Liver (tissue), 9 donors: ENCODE measurements around the gene TMEM97. TPM values are rescaled to one million over a fixed set of nuclear protein-coding genes. Genes with fewer than 3 reads are reported as not detected.
"Not testable (repeated sequence)": the region's sequence is repeated elsewhere in the genome, so short reads cannot be mapped to it uniquely, and the experiment has no call there.

Experiments
- DNase-seq: peaks from one replicate; pipeline ENCODE4 v3.0.0-alpha.2; 2017; ENCODE audit warnings: low spot score
- H3K27ac ChIP-seq, 2 donors: one replicate each; pipeline ENCODE4 v1.7.0; 2013; ENCODE audit warnings: inconsistent platforms in 2 of 2, low read length in 2 of 2, control low read depth in 1 of 2, low read depth in 1 of 2, mild to moderate bottlenecking in 1 of 2
- H3K27me3 ChIP-seq, 4 donors: one replicate each; pipeline versions ENCODE4 v1.6.1 to v1.7.0; 2013; ENCODE audit warnings: low read length in 3 of 4, inconsistent platforms in 1 of 4, mild to moderate bottlenecking in 1 of 4, moderate library complexity in 1 of 4; ENCODE audit not compliant: control insufficient read depth in 4 of 4, insufficient read depth in 4 of 4
- H3K36me3 ChIP-seq, 4 donors: one replicate each; pipeline versions ENCODE4 v1.6.1 to v1.7.0; 2013; ENCODE audit warnings: low read length in 3 of 4, mild to moderate bottlenecking in 3 of 4, low read depth in 1 of 4, moderate library complexity in 1 of 4; ENCODE audit not compliant: control insufficient read depth in 4 of 4, insufficient read depth in 3 of 4
- H3K4me1 ChIP-seq, 4 donors: one replicate each; pipeline versions ENCODE4 v1.6.1 to v1.7.0; 2013; ENCODE audit warnings: low read length in 3 of 4, mild to moderate bottlenecking in 3 of 4, moderate library complexity in 1 of 4; ENCODE audit not compliant: control insufficient read depth in 4 of 4, insufficient read depth in 4 of 4
- H3K4me3 ChIP-seq, 3 donors: one replicate each; pipeline versions ENCODE4 v1.6.1 to v1.7.0; 2013; ENCODE audit warnings: low read length in 3 of 3, control low read depth in 1 of 3, low read depth in 1 of 3, mild to moderate bottlenecking in 1 of 3
- H3K9ac ChIP-seq, 2 donors: one replicate each; pipeline ENCODE4 v1.7.0; 2013; ENCODE audit warnings: low read length in 2 of 2, mild to moderate bottlenecking in 2 of 2, moderate library complexity in 2 of 2, control low read depth in 1 of 2, low read depth in 1 of 2
- H3K9me3 ChIP-seq, 4 donors: one replicate each; pipeline versions ENCODE4 v1.6.1 to v1.7.0; 2013; ENCODE audit warnings: low read length in 3 of 4; ENCODE audit not compliant: control insufficient read depth in 4 of 4
- EGR1 ChIP-seq, 2 donors: IDR thresholded peaks; 2 replicates each; pipeline ENCODE4 v1.6.1; 2016 to 2018; ENCODE audit warnings: antibody characterized with exemption in 2 of 2, low read depth in 2 of 2
- FOXA1 ChIP-seq: IDR thresholded peaks from 2 replicates; pipeline ENCODE4 v1.6.1; 2016; ENCODE audit warnings: antibody characterized with exemption
- GABPA ChIP-seq, 2 donors: IDR thresholded peaks in 1 of 2; conservative IDR thresholded peaks in 1 of 2; 2 replicates each; pipeline ENCODE4 v1.6.1; 2016; ENCODE audit warnings: antibody characterized with exemption in 2 of 2, mild to moderate bottlenecking in 1 of 2, moderate library complexity in 1 of 2
- HNF4A ChIP-seq, 2 donors: conservative IDR thresholded peaks; 2 replicates each; pipeline ENCODE4 v1.6.1; 2016; ENCODE audit warnings: antibody characterized with exemption in 2 of 2, mild to moderate bottlenecking in 2 of 2
- HNF4G ChIP-seq: IDR thresholded peaks from 2 replicates; pipeline ENCODE4 v1.6.1; 2016; ENCODE audit warnings: antibody characterized with exemption
- JUND ChIP-seq, 2 donors: IDR thresholded peaks; 2 replicates each; pipeline ENCODE4 v1.6.1; 2016; ENCODE audit warnings: antibody characterized with exemption in 2 of 2
- NR2F2 ChIP-seq: IDR thresholded peaks from 2 replicates; pipeline ENCODE4 v1.6.1; 2016; ENCODE audit warnings: antibody characterized with exemption
- RAD21 ChIP-seq, 2 donors: IDR thresholded peaks; 2 replicates each; pipeline ENCODE4 v1.6.1; 2016; ENCODE audit warnings: antibody characterized with exemption in 2 of 2, mild to moderate bottlenecking in 2 of 2
- RXRA ChIP-seq, 2 donors: IDR thresholded peaks; 2 replicates each; pipeline ENCODE4 v1.6.1; 2017 to 2018; ENCODE audit warnings: antibody characterized with exemption in 2 of 2, mild to moderate bottlenecking in 1 of 2
- SP1 ChIP-seq: IDR thresholded peaks from 2 replicates; pipeline ENCODE4 v1.6.1; 2018; ENCODE audit warnings: antibody characterized with exemption, mild to moderate bottlenecking
- TAF1 ChIP-seq: conservative IDR thresholded peaks from 2 replicates; pipeline ENCODE4 v1.6.1; 2016; ENCODE audit warnings: antibody characterized with exemption, mild to moderate bottlenecking
- YY1 ChIP-seq: IDR thresholded peaks from 2 replicates; pipeline ENCODE4 v1.6.1; 2016; ENCODE audit warnings: antibody characterized with exemption, mild to moderate bottlenecking
- WGBS: extraction: QIAGEN DNeasy Blood & Tissue Kit; methylation state at CpG from one replicate; pipeline ENCODE4 v1.1.7; 2013; 5-methylcytosine and 5-hydroxymethylcytosine counted together
- polyA plus RNA-seq, 2 donors: library from polyadenylated mRNA; stranded (reverse) in 1 of 2; unstranded in 1 of 2; fragments of 200-250 nt in 1 of 2; fragments of >200 nt in 1 of 2; fragmentation: Nextera tagmentation in 1 of 2; extraction: Ambion mirVana in 1 of 2; gene quantifications; one replicate each; pipeline versions ENCODE4 v1.2.1 to v1.2.3, GENCODE V29; 2013 to 2015
- total RNA-seq, 2 donors: library from RNA; depleted of rRNA; stranded (reverse); fragments of >200 nt; gene quantifications; one replicate each; pipeline ENCODE4 v1.2.3, GENCODE V29; 2014
- TF ChIP-seq, protein P1 (sequence below): IDR thresholded peaks from 2 replicates; pipeline ENCODE4 v1.6.1; 2016; ENCODE audit warnings: antibody characterized with exemption, mild to moderate bottlenecking
- TF ChIP-seq, protein P2 (sequence below): IDR thresholded peaks from 2 replicates; pipeline ENCODE4 v1.6.1; 2016; ENCODE audit warnings: antibody characterized with exemption
- TF ChIP-seq, protein P3 (sequence below): IDR thresholded peaks from 2 replicates; pipeline ENCODE4 v1.6.1; 2016; ENCODE audit warnings: antibody characterized with exemption
- TF ChIP-seq, protein P4 (sequence below): IDR thresholded peaks from 2 replicates; pipeline ENCODE4 v1.6.1; 2016; ENCODE audit warnings: antibody characterized with exemption
- TF ChIP-seq, protein P5 (sequence below): fragments of 150-350 bp; IDR thresholded peaks from 2 replicates; pipeline ENCODE4 v1.5.1; 2017; ENCODE audit warnings: improper control_type of control experiment, low read depth, low read length; ENCODE audit not compliant: missing input control
- donor health status: healthy.
- donor health status: healthy.
- donor health status: healthy.
- donor health status: healthy.
- donor health status: healthy.

TMEM97 gene
- total and polyA plus RNA-seq, 4 donors = 29.5 to 90.2 (median 63.5) TPM

DNA sequence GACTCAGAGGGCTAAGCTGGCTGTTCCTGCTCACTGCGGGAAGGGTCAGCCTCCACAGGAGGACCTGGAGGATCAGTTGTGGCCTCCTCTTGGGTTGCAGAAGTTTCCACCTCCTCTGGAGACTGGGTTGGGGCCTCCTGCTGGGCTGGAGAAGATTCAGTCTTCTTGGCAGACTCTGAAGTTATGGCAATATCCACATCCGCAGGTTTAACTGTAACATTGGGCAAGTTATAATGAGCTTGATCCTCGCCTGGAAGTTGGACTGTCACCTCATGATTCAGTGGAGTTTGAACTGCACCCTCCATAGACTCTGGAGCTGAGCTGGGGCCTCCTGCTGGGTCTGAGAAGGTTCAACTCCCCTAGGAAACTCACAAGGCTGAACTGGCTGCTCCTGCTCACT is 47.6 kb upstream of the TMEM97 start:
- no peak overlapping the region for H3K9ac ChIP-seq
- H3K36me3 ChIP-seq = no peaks in the 10 kb centered on the region
- no peaks in the 10 kb centered on the region for H3K27me3 ChIP-seq

DNA sequence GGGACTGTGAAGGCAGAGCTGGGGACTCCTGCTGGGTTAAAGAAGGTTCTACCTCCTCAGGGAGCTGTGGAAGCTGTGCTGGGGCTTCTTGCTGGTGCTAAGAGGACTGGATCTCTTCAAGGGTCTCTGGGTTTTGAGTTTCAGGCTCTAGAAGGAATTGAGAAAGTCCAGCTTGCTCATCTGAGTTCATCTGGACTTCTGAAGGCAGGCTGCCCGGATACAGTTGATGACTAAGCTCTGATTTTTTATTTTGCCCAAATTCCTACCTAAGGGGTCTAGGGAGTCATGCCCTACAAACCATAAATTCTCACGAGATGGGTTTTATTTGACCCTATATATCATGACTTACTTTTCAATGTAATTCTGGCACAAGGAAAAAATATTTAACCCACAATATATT is 46.8 kb upstream of the TMEM97 start:
- Histone ChIP-seq H3K27me3 (no peaks in the 10 kb centered on the region), H3K4me1 (no peaks in the 10 kb centered on the region), H3K27ac (no peak overlapping the region), H3K9me3 (no peaks in the 10 kb centered on the region), H3K4me3 (no peak overlapping the region), H3K9ac (no peak overlapping the region), H3K36me3 (no peaks in the 10 kb centered on the region)
- no peak for DNase-seq
- no peak for TF ChIP-seq YY1
- TF ChIP-seq RAD21 (IDR thresholded peaks at IDR 0.05) = no peak
- TF ChIP-seq, protein P1, sequence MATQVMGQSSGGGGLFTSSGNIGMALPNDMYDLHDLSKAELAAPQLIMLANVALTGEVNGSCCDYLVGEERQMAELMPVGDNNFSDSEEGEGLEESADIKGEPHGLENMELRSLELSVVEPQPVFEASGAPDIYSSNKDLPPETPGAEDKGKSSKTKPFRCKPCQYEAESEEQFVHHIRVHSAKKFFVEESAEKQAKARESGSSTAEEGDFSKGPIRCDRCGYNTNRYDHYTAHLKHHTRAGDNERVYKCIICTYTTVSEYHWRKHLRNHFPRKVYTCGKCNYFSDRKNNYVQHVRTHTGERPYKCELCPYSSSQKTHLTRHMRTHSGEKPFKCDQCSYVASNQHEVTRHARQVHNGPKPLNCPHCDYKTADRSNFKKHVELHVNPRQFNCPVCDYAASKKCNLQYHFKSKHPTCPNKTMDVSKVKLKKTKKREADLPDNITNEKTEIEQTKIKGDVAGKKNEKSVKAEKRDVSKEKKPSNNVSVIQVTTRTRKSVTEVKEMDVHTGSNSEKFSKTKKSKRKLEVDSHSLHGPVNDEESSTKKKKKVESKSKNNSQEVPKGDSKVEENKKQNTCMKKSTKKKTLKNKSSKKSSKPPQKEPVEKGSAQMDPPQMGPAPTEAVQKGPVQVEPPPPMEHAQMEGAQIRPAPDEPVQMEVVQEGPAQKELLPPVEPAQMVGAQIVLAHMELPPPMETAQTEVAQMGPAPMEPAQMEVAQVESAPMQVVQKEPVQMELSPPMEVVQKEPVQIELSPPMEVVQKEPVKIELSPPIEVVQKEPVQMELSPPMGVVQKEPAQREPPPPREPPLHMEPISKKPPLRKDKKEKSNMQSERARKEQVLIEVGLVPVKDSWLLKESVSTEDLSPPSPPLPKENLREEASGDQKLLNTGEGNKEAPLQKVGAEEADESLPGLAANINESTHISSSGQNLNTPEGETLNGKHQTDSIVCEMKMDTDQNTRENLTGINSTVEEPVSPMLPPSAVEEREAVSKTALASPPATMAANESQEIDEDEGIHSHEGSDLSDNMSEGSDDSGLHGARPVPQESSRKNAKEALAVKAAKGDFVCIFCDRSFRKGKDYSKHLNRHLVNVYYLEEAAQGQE = no peak
- TF ChIP-seq RXRA (IDR thresholded peaks at IDR 0.05) = no peak
- no peak for TF ChIP-seq NR2F2
- TF ChIP-seq, protein P2, sequence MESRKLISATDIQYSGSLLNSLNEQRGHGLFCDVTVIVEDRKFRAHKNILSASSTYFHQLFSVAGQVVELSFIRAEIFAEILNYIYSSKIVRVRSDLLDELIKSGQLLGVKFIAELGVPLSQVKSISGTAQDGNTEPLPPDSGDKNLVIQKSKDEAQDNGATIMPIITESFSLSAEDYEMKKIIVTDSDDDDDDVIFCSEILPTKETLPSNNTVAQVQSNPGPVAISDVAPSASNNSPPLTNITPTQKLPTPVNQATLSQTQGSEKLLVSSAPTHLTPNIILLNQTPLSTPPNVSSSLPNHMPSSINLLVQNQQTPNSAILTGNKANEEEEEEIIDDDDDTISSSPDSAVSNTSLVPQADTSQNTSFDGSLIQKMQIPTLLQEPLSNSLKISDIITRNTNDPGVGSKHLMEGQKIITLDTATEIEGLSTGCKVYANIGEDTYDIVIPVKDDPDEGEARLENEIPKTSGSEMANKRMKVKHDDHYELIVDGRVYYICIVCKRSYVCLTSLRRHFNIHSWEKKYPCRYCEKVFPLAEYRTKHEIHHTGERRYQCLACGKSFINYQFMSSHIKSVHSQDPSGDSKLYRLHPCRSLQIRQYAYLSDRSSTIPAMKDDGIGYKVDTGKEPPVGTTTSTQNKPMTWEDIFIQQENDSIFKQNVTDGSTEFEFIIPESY = no peak
- 61% methylated on average over 2 of the region's 2 CpGs for WGBS

More for the DNA sequence above, 47.6 kb upstream of the TMEM97 start:
- TF ChIP-seq, protein P1 = no peak
- TF ChIP-seq HNF4G (no peak), FOXA1 (no peak), JUND (IDR thresholded peaks at IDR 0.05) (no peak), NR2F2 (no peak), SP1 (no peak), YY1 (no peak), EGR1 (IDR thresholded peaks at IDR 0.05; ENCODE audit: low read depth in 2 of 2) (no peak), HNF4A (conservative IDR thresholded peaks at IDR 0.05) (no peak), TAF1 (no peak), GABPA (IDR thresholded peaks at IDR 0.05 in 1 of 2, conservative IDR thresholded peaks at IDR 0.05 in 1 of 2) (no peak)
- TF ChIP-seq, protein P3, sequence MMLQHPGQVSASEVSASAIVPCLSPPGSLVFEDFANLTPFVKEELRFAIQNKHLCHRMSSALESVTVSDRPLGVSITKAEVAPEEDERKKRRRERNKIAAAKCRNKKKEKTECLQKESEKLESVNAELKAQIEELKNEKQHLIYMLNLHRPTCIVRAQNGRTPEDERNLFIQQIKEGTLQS = no peak
- TF ChIP-seq, protein P4, sequence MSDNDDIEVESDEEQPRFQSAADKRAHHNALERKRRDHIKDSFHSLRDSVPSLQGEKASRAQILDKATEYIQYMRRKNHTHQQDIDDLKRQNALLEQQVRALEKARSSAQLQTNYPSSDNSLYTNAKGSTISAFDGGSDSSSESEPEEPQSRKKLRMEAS = no peak
- TF ChIP-seq, protein P5, sequence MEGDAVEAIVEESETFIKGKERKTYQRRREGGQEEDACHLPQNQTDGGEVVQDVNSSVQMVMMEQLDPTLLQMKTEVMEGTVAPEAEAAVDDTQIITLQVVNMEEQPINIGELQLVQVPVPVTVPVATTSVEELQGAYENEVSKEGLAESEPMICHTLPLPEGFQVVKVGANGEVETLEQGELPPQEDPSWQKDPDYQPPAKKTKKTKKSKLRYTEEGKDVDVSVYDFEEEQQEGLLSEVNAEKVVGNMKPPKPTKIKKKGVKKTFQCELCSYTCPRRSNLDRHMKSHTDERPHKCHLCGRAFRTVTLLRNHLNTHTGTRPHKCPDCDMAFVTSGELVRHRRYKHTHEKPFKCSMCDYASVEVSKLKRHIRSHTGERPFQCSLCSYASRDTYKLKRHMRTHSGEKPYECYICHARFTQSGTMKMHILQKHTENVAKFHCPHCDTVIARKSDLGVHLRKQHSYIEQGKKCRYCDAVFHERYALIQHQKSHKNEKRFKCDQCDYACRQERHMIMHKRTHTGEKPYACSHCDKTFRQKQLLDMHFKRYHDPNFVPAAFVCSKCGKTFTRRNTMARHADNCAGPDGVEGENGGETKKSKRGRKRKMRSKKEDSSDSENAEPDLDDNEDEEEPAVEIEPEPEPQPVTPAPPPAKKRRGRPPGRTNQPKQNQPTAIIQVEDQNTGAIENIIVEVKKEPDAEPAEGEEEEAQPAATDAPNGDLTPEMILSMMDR = no peak
- no peak overlapping the region for H3K4me3 ChIP-seq
- no peak for DNase-seq
- no peak overlapping the region for H3K27ac ChIP-seq
- no peaks in the 10 kb centered on the region for H3K4me1 ChIP-seq
- WGBS = 97% methylated on average over 3 of the region's 3 CpGs
- H3K9me3 ChIP-seq = no peaks in the 10 kb centered on the region

DNA sequence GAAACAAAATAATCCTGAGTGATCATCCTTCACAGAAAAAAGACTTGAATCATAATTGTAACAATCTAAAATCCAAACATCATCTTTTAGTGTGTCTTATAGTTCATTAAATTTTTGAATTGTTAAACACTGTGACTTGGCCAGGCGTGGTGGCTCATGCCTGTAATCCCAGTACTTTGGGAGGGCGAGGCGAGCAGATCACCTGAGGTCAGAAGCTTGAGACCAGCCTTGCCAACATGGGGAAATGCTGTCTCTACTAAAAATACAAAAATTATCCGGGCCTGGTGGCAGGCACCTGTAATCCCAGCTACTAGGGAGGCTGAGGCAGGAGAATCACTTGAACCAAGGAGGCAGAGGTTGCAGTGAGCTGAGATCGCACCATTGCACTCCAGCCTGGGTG is 45.7 kb upstream of the TMEM97 start:
- DNase-seq, H3K36me3 ChIP-seq, H3K27me3 ChIP-seq, H3K4me3 ChIP-seq, H3K4me1 ChIP-seq, H3K27ac ChIP-seq, H3K9ac ChIP-seq, H3K9me3 ChIP-seq: not testable (repeated sequence)
- 88% methylated on average over 5 of the region's 5 CpGs for WGBS
